ENCODE measurements around the gene SORCS2. TPM values are rescaled to one million over a fixed set of nuclear protein-coding genes. Genes with fewer than 3 reads are reported as not detected.

Gene SORCS2
- polyA plus RNA-seq, 1 donor from 2014 or later: 1.0 TPM

DNA sequence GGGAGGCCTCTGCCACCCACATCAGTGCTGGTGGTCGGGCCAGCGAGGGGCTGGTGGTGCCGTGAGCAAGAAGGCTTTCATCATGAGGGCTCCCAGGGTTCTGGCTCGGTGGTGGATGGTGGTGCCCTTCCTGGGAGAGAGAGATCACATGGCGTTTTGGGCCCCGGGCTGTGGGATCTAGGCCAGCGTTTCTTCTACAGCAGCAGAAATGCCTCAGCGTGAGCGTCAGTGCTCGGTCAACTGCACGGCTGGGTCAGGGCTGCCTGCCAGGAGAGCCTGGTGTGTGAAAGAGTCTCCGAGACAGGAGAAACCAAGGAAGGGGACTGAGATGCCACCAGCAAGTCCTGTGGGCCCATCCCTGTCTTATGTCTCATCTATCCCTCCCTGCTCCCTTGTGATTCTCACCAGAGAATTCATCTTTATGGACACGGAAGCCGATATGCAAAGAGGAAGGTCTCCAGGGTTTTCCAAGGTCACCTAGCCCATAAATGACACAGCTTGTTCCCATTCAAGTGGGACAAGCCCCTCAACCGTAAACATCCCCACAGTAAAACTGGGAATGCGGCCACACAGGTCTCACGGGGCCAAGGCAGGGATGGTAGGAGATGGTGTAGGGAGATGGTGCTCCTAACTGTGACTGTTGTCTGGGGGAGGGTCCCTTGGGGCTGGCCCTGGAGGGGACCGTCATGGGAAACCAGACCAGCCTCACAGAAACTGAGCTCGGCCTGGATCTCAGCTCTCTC is 99.2 kb downstream of the SORCS2 start:
- Histone ChIP-seq H3K9me3 (ENCODE audit: low read length) (no peaks in the 10 kb centered on the region), H3F3A (ENCODE audit: insufficient read depth, low read length, poor library complexity, severe bottlenecking) (no peaks in the 10 kb centered on the region), H2AFZ (ENCODE audit: low read depth, low read length) (no peak overlapping the region), H3K27ac (ENCODE audit: low read length) (no peak overlapping the region), H3K4me2 (ENCODE audit: low read length) (no peak overlapping the region), H3K27me3 (ENCODE audit: insufficient read depth, low read depth, low read length) (no peaks in the 10 kb centered on the region), H3K9me2 (ENCODE audit: insufficient read depth, low read length) (no peaks in the 10 kb centered on the region), H3K36me3 (ENCODE audit: insufficient read depth, low read length) (no peaks in the 10 kb centered on the region), H3K9ac (ENCODE audit: low read length) (no peak overlapping the region), H3K79me2 (replicated peaks; ENCODE audit: insufficient read depth, low read length) (no peaks in the 10 kb centered on the region), H4K20me1 (ENCODE audit: insufficient read depth) (no peaks in the 10 kb centered on the region), H3K4me3 (ENCODE audit: low read length) (no peak overlapping the region)
- TF ChIP-seq SMC3 (conservative IDR thresholded peaks at IDR 0.05; ENCODE audit: poor library complexity) (no peak), RAD21 (conservative IDR thresholded peaks at IDR 0.05) (no peak), POLR2AphosphoS5 (IDR thresholded peaks at IDR 0.05) (no peak)

DNA sequence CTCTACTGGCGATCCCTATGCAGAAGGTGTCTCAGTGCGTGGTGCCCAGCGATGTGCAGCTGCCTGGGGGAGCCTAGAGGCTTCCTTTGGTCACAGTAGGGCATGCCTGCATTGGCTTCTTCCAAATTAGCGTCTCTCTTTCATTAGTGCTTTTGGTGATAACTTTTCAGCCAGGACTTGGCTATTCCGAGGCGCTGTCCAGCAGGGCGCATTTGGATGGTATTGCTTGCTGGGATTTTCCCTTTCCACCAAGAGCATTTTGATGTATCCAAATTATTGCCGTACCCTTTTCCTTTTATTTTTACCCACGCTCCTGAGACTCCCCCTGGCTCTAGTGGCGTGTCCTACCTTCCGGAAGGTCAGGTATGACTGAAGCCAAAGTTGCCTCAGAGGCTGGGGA is 101.4 kb downstream of the SORCS2 start:
- Histone ChIP-seq H3K9me2 (ENCODE audit: insufficient read depth, low read length) (no peaks in the 10 kb centered on the region), H3K36me3 (ENCODE audit: insufficient read depth, low read length) (no peaks in the 10 kb centered on the region), H4K20me1 (ENCODE audit: insufficient read depth) (no peaks in the 10 kb centered on the region), H3K79me2 (replicated peaks; ENCODE audit: insufficient read depth, low read length) (no peaks in the 10 kb centered on the region), H2AFZ (ENCODE audit: low read depth, low read length) (no peak overlapping the region), H3F3A (ENCODE audit: insufficient read depth, low read length, poor library complexity, severe bottlenecking) (no peaks in the 10 kb centered on the region), H3K9ac (ENCODE audit: low read length) (no peak overlapping the region), H3K4me2 (ENCODE audit: low read length) (no peak overlapping the region), H3K27me3 (ENCODE audit: insufficient read depth, low read depth, low read length) (no peaks in the 10 kb centered on the region), H3K27ac (ENCODE audit: low read length) (no peak overlapping the region), H3K9me3 (ENCODE audit: low read length) (no peaks in the 10 kb centered on the region), H3K4me3 (ENCODE audit: low read length) (no peak overlapping the region)
- TF ChIP-seq, protein P1, sequence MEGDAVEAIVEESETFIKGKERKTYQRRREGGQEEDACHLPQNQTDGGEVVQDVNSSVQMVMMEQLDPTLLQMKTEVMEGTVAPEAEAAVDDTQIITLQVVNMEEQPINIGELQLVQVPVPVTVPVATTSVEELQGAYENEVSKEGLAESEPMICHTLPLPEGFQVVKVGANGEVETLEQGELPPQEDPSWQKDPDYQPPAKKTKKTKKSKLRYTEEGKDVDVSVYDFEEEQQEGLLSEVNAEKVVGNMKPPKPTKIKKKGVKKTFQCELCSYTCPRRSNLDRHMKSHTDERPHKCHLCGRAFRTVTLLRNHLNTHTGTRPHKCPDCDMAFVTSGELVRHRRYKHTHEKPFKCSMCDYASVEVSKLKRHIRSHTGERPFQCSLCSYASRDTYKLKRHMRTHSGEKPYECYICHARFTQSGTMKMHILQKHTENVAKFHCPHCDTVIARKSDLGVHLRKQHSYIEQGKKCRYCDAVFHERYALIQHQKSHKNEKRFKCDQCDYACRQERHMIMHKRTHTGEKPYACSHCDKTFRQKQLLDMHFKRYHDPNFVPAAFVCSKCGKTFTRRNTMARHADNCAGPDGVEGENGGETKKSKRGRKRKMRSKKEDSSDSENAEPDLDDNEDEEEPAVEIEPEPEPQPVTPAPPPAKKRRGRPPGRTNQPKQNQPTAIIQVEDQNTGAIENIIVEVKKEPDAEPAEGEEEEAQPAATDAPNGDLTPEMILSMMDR (IDR thresholded peaks at IDR 0.05; ENCODE audit: poor library complexity, severe bottlenecking): no peak
- no peak for TF ChIP-seq POLR2AphosphoS5 (IDR thresholded peaks at IDR 0.05)
- TF ChIP-seq EP300 (conservative IDR thresholded peaks at IDR 0.05; ENCODE audit: poor library complexity, severe bottlenecking): no peak
- no peak for TF ChIP-seq SMC3 (conservative IDR thresholded peaks at IDR 0.05; ENCODE audit: poor library complexity)

DNA sequence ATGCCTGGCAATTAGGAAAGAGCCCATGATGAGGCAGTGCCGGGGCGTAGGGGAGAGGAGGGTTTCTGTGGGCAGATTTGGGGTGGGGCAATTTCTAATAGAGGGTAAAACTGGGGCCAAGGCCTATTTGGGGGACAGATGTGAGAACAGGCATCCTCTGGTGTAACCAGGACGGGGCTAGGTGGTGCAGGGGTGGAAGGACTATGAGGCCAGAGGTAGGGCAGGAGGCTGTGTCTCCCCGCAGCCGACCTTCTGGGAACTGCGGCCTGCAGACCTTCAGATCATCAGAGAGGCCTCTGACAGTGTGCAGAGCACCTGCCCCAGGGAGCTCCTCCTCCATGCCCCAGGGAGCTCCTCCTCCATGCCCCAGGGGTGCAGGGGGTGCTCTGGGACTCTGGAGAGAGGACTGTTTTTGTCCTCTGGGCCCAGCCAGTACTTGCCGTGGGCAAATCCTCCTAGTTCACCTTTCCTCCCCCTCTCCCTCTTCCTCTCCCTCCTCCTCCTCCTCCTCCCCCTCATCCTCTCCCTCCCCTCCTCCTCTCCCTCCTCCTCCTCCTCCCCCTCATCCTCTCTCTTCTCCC is 101.9 kb downstream of the SORCS2 start:
- H3F3A ChIP-seq (ENCODE audit: insufficient read depth, low read length, poor library complexity, severe bottlenecking): no peaks in the 10 kb centered on the region
- H3K4me3 ChIP-seq (ENCODE audit: low read length): no peak overlapping the region
- no peak overlapping the region for H3K9ac ChIP-seq (ENCODE audit: low read length)
- H2AFZ ChIP-seq (ENCODE audit: low read depth, low read length): no peak overlapping the region
- H3K36me3 ChIP-seq (ENCODE audit: insufficient read depth, low read length): no peaks in the 10 kb centered on the region
- no peaks in the 10 kb centered on the region for H3K9me2 ChIP-seq (ENCODE audit: insufficient read depth, low read length)
- TF ChIP-seq EP300 (conservative IDR thresholded peaks at IDR 0.05; ENCODE audit: poor library complexity, severe bottlenecking) (no peak), SMC3 (conservative IDR thresholded peaks at IDR 0.05; ENCODE audit: poor library complexity) (no peak), RAD21 (conservative IDR thresholded peaks at IDR 0.05) (no peak), MXI1 (conservative IDR thresholded peaks at IDR 0.05; ENCODE audit: poor library complexity, severe bottlenecking) (no peak), EZH2 (IDR thresholded peaks at IDR 0.05; ENCODE audit: borderline replicate concordance, insufficient read depth, low read length, poor library complexity, severe bottlenecking) (no peak), POLR2AphosphoS5 (IDR thresholded peaks at IDR 0.05) (no peak), TAF1 (IDR thresholded peaks at IDR 0.05; ENCODE audit: low read depth) (no peak)
- TF ChIP-seq, protein P2, sequence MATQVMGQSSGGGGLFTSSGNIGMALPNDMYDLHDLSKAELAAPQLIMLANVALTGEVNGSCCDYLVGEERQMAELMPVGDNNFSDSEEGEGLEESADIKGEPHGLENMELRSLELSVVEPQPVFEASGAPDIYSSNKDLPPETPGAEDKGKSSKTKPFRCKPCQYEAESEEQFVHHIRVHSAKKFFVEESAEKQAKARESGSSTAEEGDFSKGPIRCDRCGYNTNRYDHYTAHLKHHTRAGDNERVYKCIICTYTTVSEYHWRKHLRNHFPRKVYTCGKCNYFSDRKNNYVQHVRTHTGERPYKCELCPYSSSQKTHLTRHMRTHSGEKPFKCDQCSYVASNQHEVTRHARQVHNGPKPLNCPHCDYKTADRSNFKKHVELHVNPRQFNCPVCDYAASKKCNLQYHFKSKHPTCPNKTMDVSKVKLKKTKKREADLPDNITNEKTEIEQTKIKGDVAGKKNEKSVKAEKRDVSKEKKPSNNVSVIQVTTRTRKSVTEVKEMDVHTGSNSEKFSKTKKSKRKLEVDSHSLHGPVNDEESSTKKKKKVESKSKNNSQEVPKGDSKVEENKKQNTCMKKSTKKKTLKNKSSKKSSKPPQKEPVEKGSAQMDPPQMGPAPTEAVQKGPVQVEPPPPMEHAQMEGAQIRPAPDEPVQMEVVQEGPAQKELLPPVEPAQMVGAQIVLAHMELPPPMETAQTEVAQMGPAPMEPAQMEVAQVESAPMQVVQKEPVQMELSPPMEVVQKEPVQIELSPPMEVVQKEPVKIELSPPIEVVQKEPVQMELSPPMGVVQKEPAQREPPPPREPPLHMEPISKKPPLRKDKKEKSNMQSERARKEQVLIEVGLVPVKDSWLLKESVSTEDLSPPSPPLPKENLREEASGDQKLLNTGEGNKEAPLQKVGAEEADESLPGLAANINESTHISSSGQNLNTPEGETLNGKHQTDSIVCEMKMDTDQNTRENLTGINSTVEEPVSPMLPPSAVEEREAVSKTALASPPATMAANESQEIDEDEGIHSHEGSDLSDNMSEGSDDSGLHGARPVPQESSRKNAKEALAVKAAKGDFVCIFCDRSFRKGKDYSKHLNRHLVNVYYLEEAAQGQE (IDR thresholded peaks at IDR 0.05; ENCODE audit: borderline replicate concordance): no peak
- TF ChIP-seq, protein P1 (IDR thresholded peaks at IDR 0.05; ENCODE audit: poor library complexity, severe bottlenecking): no peak
- no peaks in the 10 kb centered on the region for H3K79me2 ChIP-seq (replicated peaks; ENCODE audit: insufficient read depth, low read length)
- H3K27ac ChIP-seq (ENCODE audit: low read length): no peak overlapping the region
- no peaks in the 10 kb centered on the region for H4K20me1 ChIP-seq (ENCODE audit: insufficient read depth)
- no peaks in the 10 kb centered on the region for H3K9me3 ChIP-seq (ENCODE audit: low read length)
- no peak overlapping the region for H3K4me2 ChIP-seq (ENCODE audit: low read length)
- no peaks in the 10 kb centered on the region for H3K27me3 ChIP-seq (ENCODE audit: insufficient read depth, low read depth, low read length)

All from neural cell (in vitro differentiated cells).